Activated naive CD4-positive, alpha-beta T cell treated with anti-CD3 and anti-CD28 coated beads, Interleukin-2, amount 10 ng/mL, durations not matched to agents 5 hours and 36 hours (primary cell): ENCODE measurements around the gene KAT2B. TPM values are rescaled to one million over a fixed set of nuclear protein-coding genes. Genes with fewer than 3 reads are reported as not detected.

Experiments
- microRNA-seq: library from miRNA; unstranded; fragments of <30 nt; microRNA quantifications from one replicate; pipeline ENCODE4 v1.2.0, GENCODE V29; 2022; ENCODE audit warnings: borderline microRNAs expressed, borderline replicate concordance
- total RNA-seq, 2 experiments: library from RNA; stranded (reverse); gene quantifications; one replicate each; pipeline ENCODE4 v1.2.3, GENCODE V29; 2021

KAT2B gene
- 100 to 1,000 TPM; 111 to 114 TPM for total RNA-seq

GRCh38 chr3:20039765-20040547, at the start of gene KAT2B:
Gene KAT2B, plus strand, starts transcription at chr3:20040446. Its CDS starts 32 bp downstream, at chr3:20040478.

GRCh38 chr3:20012164-20012563, 28.1 kb upstream of the KAT2B start, which contains the start of gene PP2D1:
Gene PP2D1, minus strand, starts transcription at chr3:20012264. Its CDS starts 192 bp downstream, at chr3:20012072.

GRCh38 chr3:20185679-20186599, 145.7 kb downstream of the KAT2B start, which contains the start of gene SGO1:
Gene SGO1, minus strand, starts transcription at chr3:20186206. Its CDS starts 2,179 bp downstream, at chr3:20184027.

Small RNA genes lying within 50 kb of the gene (microRNA-seq; reads per million reads assigned to microRNA genes)
- gene MIR3135A: 1.0 reads per million

Other genes with a start within 250 kb of the KAT2B start
- under 1 TPM in 1 of 2 experiments, not detected in 1; 0.79 TPM for gene EFHB, start 106.2 kb upstream of the KAT2B start, total RNA-seq
- 10 to 100 TPM; 48.1 to 54.7 TPM for gene RAB5A, start 93.3 kb upstream of the KAT2B start, total RNA-seq
- gene PP2D1, start 28.2 kb upstream of the KAT2B start, total RNA-seq: not detected
- 10 to 100 TPM; 28.7 to 29.9 TPM for gene SGO1, start 145.8 kb downstream of the KAT2B start, total RNA-seq